Measurements from ENCODE around the gene TMC1.

DNA sequence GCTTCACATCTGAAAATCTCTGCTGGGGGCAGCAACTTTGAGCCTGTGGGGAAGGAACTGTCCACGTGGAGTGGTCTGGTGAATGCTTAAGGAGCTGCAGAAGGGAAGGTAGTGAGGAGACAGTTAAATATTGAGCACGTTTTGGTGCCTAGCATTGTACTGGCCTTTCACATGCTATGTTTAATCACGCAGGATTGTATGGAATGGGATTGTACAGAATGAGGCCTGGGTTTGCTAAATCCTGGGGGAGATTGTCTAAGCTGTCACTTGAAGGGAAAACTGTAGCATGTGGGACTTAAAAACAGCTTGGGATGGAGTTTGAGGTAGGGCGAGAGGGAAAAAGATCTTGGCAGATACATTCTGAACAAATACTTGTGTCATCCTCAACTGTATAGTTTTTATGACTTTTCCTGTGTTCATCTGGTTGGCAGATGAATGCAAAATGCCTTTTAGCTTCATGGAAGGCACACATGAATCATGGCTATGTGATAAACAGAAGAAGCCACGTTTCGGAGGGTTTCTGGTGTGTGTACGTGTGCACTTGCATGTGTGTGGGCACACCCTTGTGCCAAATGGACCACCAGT, 106.6 kb downstream of the TMC1 start:
- TF ChIP-seq, protein P1, sequence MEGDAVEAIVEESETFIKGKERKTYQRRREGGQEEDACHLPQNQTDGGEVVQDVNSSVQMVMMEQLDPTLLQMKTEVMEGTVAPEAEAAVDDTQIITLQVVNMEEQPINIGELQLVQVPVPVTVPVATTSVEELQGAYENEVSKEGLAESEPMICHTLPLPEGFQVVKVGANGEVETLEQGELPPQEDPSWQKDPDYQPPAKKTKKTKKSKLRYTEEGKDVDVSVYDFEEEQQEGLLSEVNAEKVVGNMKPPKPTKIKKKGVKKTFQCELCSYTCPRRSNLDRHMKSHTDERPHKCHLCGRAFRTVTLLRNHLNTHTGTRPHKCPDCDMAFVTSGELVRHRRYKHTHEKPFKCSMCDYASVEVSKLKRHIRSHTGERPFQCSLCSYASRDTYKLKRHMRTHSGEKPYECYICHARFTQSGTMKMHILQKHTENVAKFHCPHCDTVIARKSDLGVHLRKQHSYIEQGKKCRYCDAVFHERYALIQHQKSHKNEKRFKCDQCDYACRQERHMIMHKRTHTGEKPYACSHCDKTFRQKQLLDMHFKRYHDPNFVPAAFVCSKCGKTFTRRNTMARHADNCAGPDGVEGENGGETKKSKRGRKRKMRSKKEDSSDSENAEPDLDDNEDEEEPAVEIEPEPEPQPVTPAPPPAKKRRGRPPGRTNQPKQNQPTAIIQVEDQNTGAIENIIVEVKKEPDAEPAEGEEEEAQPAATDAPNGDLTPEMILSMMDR (IDR thresholded peaks at IDR 0.05; ENCODE audit: low read depth, low read length, poor library complexity, severe bottlenecking), result no peak
- TF ChIP-seq EZH2phosphoT487 (IDR thresholded peaks at IDR 0.05; ENCODE audit: borderline replicate concordance, low read length), result no peak
